Muscle of arm (tissue), 12 donors: ENCODE measurements around the gene TMEM183A. TPM values are rescaled to one million over a fixed set of nuclear protein-coding genes. Genes with fewer than 3 reads are reported as not detected.
A peak's percentile ranks its signal among the peaks of the same experiment; 100 is the strongest.
"Not testable (repeated sequence)": the region's sequence is repeated elsewhere in the genome, so short reads cannot be mapped to it uniquely, and the experiment has no call there.

Experiments used
- DNase-seq: peaks from one replicate; pipeline ENCODE4 v3.0.0-alpha.2; 2013
- polyA plus RNA-seq, 12 donors: library from polyadenylated mRNA; unstranded; fragments of 120-200 nt; gene quantifications; one replicate each; pipeline ENCODE4 v1.2.1, GENCODE V29; 2013; ENCODE audit not compliant: insufficient read length in 12 of 12

The TMEM183A gene
- polyA plus RNA-seq, 12 donors = 33.4 to 54.2 (median 37.2) TPM; not detected in 1

DNA sequence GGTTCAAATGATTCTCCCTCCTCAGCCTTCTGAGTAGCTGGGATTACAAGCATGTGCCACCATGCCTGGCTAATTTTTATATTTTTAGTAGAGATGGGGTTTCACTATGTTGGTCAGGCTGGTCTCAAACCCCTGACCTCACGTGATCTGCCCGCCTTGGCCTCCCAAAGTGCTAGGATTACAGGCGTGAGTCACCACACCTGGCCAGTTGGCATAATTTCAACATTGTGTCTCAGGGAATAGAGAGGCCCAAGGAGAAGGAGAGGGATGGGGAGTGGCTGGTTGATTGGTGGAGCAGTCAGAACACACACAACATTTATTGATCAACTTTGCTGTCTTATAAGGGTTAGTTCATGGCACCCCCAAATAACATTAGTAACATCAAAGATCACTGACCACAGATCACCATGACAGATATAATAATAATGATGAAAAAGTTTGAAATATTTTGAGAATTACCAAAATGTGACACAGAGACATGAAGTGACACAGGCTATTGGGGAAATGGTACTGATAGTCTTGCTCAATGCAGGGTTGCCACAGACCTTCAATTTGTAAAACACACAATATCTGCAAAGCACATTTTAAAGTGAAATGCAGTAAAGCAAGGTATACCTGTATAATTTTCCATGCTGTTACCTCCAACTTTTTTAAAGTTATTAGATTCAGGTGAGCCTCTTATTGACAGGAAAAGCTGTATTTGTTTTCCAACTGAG lies 24.3 kb upstream of the TMEM183A start:
- no peak for DNase-seq

DNA sequence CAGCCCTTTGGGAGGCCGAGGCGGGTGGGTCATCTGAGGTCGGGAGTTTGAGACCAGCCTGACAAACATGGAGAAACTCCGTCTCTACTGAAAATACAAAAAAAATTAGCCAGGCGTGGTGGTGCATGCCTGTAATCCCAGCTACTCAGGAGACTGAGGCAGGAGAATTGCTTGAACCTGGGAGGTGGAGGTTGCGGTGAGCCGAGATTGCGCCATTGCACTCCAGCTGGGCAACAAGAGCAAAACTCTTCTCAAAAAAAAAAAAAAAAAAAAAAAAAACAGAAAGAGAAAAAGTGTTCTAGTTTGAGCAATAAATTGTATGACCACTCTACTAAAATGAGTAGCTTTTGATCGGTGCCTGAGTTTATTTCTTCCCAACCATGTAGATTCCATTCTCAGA lies 21.1 kb upstream of the TMEM183A start:
- DNase-seq = not testable (repeated sequence)

DNA sequence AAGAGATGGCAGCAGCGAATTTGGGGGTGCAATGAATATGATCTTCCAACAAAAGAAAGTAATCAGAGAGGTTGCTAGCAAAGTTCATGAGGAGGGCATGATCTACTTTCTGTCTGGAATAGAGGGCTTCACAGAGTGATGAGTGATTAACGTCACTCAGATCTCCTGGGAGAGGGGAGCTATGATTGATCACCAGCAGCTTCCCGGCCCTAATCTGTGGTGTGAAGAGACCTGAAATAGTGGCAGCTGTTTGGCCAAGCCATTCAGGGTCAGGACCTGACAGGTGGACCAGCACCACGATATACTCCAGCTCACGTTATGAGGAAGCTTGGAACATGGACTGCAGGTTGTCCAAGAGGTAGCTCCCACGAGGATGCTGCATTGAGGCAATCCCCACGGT lies 19.9 kb upstream of the TMEM183A start:
- DNase-seq = no peak

DNA sequence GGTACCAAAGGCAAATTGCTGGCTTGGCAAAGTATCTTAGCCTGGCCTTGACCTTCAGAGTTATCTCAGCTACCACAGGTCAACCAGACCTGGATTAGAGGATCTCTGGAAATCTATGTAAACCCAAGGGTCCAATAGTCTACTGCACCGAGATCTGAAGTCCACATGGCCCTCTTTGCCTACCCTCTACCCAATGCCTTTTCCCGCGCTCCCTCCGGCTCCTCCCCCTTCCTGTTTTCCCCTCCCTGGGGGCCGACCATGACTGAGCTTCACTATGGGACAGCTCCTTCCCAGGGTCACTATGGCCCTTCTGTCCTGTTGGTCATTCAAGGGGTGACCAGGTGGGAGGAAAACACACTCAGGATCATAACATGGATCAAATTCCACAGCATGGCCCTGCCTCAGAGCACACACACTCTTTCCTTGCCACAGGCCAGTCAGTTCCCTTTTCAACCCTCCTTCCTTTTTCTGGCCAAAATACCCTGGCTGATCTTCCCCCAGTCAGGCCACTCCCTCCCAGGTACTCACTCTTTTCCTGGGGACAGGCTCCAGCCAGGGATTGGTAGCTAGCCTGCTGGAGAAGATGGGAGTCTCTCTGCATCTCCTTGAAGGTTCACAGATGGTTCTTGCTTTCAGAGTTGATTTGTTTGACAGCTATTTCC lies 19.1 kb upstream of the TMEM183A start:
- DNase-seq = no peak

DNA sequence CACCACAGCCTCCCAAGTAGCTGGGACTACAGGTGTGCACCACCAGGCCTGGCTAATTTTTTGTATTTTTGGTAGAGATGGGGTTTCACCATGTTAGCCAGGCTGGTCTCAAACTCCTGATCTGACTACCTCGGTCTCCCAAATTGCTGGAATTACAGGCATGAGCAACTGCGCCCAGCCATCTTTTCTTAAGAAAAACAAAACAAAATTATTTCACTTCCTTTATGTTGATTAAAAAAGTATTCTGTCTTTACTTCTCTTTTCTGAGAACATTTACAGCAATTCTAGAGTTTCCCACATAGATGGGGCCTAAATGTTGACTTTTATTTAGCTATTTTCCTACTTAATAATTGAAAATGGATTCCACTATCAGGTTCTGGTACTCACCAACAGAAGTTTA lies 17.3 kb upstream of the TMEM183A start:
- no peak for DNase-seq

DNA sequence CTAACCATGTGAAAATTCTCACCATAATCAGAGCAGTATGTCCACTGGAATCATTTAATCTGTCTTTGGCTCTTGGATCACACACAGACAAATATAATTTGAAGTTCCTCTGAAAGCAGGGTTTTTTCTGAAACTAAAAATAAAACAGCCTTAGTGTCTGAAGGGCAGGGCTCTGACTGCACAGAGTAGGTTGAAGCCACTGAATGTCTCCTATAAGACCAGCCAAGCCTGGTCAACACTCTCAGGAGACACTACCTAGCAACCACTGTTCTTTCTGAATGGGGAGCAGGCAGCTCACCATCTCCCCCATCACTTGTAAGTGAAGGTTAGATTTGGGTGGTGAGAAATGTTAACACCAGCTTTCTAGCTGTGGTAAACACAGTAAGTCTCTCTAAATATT lies 16.1 kb upstream of the TMEM183A start:
- DNase-seq = no peak

DNA sequence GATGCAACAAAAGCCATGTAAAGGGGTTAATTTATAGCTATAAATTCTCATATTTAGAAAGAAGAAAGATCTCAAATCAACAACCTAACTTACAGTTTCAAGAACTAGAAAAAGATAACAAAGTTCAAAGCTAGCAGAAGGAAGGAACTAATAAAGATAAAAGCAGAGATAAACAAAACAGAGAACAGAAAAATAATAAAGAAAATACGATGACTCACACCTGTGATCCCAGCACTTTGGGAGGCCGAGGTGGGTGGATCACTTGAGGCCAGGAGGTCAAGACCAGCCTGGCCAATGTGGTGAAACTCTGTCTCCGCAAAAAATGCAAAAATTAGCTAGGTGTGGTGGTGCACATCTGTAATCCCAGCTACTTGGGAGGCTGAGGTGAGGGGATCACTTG lies 12.4 kb upstream of the TMEM183A start:
- DNase-seq = no peak

DNA sequence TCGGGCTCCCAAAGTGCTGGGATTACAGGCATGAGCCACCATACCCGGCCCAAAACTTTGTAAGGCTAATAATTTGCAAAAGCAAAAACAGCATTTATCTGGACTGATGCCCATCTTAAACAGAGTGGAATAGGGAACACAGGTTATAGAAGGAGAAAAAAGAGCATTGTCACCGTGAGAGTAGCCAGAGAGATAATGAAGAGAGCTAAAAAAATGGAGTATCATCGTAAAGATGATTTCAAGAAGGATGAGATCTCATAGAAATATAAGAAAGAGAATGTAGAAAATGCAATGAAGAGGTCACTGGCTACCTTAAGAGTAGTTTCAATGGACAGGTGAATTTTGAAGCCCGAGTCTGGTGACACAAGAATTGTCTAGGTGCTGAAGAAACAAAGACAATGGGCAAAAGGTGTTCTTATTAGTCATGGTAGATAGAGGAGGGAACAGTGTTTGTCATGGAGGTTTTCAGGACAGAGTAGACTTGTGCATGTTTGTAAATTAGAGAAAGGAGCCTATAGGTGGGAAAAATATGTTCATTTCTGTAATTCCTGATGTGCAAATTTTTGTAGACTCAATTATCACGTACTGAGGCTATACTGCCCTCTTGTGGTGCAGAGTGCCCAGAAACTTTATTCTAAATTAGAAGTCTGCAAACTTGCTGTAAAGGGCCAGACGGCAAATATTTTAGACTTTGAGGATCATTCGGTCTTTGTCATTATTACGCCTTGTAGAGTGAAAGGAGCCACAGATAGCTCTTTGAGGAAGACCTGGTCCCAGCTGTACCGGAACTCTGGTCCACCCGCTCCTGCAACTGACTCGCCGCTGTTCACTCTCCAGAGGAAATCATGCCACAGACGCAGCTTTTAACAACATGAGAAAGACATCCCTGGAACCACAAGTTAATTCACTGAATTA lies 8.1 kb upstream of the TMEM183A start:
- DNase-seq = peak; percentile 52

DNA sequence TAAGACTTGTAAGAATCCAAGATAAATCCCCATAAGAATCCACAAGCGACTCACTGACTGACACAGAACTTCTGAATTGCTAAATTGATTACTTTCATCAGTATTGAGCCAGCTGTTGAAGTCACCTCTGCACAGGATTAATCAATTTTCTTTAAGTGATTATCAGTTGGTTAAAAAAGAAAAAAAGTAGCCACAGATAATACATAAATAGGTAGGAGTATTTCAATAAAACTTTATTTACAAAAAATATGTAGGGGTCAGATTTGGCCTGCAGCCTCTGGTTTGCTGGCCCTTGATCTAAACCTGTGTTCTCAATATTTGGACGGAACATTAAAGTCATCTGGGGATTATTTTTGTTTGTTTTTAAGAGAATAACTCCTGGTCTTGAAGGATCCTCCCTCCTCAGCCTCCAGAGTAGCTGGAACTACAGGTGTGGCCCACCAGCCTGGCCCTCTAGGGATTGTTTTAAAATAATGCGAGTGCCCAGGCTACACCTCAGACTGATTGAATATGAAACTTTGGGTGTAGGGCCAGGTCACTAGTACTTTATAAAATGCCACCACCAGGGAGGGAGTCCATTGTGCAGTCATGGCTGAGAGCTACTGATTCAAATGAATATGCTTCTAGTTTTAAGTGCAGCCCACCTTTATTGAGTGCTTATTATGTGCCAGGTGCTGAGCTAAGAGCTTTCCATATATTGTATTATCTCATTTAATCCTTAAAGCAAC lies 6.8 kb upstream of the TMEM183A start:
- DNase-seq = no peak

DNA sequence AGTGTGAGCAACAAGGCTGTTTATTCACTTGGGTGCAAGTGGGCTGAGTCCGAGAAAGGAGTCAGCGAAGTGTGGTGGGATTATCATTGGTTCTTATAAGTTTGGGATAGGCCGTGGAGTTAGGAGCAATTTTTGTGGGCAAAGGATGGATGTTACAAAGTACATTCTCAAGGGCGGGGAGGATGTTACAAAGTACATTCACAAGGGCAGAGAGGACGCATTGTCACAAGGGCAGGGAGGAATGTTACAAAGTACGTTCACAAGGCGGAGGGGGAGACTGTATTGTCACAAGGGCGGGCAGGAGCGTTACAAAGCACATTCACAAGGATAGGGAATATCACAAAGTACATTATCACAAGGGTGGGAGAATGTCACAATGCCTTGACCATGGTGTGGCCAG lies 5.2 kb upstream of the TMEM183A start:
- no peak for DNase-seq

DNA sequence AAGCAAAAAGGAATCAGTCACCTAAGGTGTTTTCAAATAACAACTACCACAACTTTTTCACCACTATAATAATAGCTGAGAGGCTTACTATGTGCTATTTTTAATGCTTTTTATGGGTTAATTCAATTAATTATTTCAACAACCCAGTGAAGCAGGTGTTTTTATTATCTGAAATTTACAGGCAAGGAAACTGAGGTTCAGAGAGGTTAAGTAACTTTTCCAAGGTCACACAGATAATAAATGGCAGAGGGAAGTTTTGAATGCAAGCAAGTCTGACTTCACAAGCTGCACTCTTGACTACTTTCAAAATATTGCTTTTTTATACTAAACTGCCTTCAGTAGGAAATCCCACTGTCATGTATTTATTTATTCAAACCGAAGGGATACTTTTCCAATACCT lies 4.2 kb upstream of the TMEM183A start:
- no peak for DNase-seq

DNA sequence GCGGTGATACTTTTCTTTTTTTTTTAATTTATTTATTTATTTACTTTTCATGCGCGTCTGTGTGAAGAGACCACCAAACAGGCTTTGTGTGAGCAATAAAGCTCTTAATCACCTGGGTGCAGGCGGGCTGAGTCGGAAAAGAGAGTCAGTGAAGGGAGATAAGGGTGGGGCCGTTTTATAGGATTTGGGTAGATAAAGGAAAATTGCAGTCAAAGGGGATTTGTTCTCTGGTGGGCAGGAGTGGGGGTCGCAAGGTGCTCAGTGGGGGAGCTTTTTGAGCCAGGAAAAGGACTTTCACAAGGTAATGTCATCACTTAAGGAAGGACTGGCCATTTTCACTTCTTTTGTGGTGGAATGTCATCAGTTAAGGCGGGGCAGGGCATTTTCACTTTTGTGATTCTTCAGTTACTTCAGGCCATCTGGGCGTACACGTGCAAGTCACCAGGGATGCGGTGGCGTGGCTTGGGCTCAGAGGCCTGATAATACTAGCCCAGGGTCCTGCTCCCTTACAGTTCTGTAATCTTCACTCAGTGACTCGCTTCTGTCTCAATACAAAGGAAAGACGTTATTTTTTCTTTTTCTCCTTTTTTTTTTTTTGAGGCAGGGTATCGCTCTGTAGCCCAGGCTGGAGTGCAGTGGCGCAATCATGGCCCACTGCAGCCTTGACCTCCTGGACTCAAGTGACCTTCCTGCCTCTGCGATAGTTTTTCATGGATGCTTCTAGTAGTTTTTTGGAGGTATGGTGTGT lies 1.6 kb upstream of the TMEM183A start:
- DNase-seq = not testable (repeated sequence)

DNA sequence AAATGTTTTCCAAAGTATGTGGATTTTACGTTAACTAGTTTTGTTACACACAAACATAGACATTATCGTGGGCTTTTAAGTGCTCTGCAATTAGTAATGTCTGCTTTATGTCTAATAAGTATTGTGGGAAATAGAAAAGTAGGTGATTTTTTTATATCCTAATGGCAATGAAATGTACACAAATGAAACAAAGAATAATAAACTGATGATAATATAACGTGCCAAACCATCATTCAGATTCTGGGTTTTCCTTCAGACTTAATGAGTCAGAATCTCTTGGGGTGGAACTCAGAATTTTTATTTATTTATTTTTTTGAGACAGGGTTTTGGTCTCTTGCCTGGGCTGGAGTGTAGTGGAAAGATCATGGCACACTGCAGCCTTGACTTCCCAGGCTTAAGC lies 2.0 kb downstream of the TMEM183A start:
- no peak for DNase-seq

DNA sequence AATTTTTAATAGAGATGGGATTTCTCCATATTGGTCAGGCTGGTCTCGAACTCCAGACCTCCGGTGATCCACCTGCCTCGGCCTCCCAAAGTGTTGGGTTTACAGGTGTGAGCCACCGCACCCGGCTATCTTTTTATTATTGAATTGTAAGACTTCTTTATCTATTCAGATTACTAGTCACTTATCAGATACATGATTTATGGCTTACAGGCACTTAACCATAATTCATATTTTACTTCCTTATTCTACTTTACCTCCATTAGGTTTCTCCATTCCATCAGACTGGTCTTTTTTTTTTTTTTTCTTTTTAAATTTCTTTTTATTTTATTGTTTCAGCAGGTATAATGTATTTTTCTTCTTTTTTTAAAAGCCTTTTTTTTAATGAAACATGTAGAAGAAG lies 4.4 kb downstream of the TMEM183A start:
- DNase-seq = no peak

DNA sequence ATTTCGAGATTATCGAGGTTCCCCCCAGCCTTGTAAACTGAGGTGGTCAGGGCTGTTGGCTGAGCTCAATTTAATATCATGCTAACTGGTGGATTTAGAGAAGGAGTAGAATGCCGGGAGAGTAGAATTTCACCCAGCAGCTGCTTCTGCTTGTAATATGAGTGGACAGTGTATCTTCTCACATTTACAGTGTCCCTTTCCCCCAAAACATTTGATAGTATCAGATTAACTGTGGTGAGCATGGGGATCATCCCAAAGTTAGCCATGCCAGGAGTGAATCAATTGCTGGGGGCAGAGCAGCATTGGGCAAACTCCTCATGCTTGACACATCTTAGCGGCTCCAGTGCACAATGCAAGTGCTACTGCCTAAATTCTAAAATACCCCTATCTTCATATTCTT lies 9.9 kb downstream of the TMEM183A start:
- no peak for DNase-seq

DNA sequence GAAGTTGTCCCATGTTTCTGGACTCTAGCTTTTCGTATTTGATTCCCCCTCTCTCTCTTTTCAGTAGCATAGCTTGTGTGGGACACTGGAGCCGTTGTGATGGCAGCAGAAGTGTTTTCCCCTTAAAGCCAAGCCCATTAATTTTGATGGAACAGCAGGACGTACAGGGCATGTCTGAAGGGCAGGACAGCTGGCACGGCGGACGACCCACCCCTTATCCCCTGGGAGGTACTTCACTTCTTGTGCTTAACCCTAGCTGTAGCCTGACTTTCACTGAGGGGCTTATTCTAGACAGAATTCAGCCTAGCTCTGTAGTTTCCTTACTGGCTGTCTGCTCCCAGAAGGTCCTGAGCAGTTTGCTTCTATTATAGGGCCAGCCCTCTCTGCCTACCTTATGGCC lies 10.5 kb downstream of the TMEM183A start:
- no peak for DNase-seq

DNA sequence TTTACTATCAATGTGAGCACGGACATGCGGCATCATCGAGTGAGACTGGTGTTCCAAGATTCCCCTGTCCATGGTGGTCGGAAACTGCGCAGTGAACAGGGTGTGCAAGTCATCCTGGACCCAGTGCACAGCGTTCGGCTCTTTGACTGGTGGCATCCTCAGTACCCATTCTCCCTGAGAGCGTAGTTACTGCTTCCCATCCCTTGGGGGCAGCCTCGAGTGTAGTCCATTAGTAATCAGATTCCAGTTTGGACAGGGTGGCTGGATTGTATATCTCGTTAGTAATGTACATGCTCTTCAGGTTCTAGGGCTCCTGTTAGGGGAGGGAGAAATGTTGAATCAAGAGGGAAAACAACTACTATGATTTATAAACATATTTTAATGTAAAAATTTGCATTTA lies 15.7 kb downstream of the TMEM183A start:
- DNase-seq = not testable (repeated sequence)

DNA sequence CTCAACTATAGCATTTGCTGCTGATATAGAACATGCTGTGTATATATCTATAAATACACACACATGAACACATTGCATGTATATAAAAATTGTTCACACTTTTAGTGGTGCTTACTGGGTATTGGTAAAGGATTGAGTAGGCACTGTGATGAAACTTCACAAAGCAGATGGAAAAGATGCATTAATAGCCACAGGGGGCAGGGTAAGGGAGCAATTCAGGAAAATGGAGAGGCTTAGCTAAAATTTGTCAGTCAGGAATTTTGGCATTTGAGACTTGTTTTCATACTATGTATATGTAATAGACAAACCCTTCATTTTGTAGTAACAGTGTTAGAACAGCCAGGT lies 18.5 kb downstream of the TMEM183A start:
- no peak for DNase-seq

DNA sequence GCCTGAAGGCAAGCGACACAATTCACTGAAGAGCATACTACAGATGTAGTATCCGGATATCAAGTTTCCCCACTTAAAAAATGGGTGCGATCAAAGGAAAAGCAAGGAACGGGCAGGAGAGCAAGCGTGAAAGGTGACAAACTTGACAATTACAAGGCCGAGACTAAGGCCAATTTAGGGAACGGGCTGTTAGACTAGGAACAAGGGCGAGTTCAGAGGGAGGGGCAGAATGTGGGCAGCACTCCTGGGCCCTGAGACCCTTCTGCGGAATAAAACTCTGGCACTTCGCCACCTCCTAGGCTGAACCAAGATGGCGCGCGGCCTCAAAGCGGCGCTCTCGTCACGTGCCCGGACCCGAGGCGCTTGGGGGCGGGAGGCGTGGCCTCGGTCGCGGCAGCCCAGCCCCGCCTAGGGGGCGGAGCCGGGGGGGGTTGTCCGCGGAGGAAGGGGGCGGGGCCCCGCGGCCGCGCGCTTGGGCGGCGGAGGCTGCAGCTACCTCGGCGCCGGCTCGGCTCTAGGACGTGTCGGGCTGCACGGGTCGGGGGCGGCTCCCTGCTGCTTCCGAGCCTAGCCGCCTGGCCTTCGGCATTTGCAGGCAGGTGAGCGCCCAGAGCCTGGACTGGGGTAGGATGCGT lies 19.0 kb downstream of the TMEM183A start, which contains the start of gene PPFIA4:
TSS of gene PPFIA4 (plus strand) at position 461 of the 635 bp plus-strand sequence. CDS start 12,518 bp downstream, outside the sequence.
- peak; percentile 87 for DNase-seq
